HepG2 (cell line): ENCODE data around the gene HSP90AB1. TPM values are rescaled to one million over a fixed set of nuclear protein-coding genes. Genes with fewer than 3 reads are reported as not detected.

Experiments
- ARNTL ChIP-seq: sonication (generic); formaldehyde crosslinking; IDR thresholded peaks from 2 replicates; pipeline ENCODE4 v1.4.0; 2020; ENCODE audit warnings: mild to moderate bottlenecking, missing genetic modification reagents
- CAMTA2 ChIP-seq: sonication (generic); formaldehyde crosslinking; IDR thresholded peaks from 2 replicates; pipeline ENCODE4 v1.4.0; 2020; ENCODE audit warnings: mild to moderate bottlenecking, missing genetic modification reagents, borderline replicate concordance
- DRAP1 ChIP-seq: IDR thresholded peaks from 2 replicates; pipeline ENCODE4 v1.6.1; 2016; ENCODE audit warnings: missing genetic modification reagents, missing compliant biosample characterization
- FOXJ3 ChIP-seq: sonication (generic); formaldehyde crosslinking; IDR thresholded peaks from 2 replicates; pipeline ENCODE4 v1.4.0; 2020; ENCODE audit warnings: missing genetic modification reagents, mild to moderate bottlenecking, borderline replicate concordance
- HDAC1 ChIP-seq: sonication (generic); formaldehyde crosslinking; IDR thresholded peaks from 2 replicates; pipeline ENCODE4 v1.5.1; 2020; ENCODE audit warnings: mild to moderate bottlenecking, missing genetic modification reagents
- HMG20B ChIP-seq: conservative IDR thresholded peaks from 2 replicates; pipeline ENCODE4 v1.6.1; 2016; ENCODE audit warnings: missing genetic modification reagents, missing compliant biosample characterization
- KDM4B ChIP-seq: sonication (generic); formaldehyde crosslinking; IDR thresholded peaks from 2 replicates; pipeline ENCODE4 v1.4.0; 2020; ENCODE audit warnings: missing genetic modification reagents
- KMT2A ChIP-seq: sonication (generic); formaldehyde crosslinking; IDR thresholded peaks from 2 replicates; pipeline ENCODE4 v1.4.0; 2020; ENCODE audit warnings: missing genetic modification reagents
- MAX ChIP-seq: IDR thresholded peaks from 2 replicates; pipeline ENCODE4 v1.6.1; 2012; ENCODE audit warnings: inconsistent platforms
- PATZ1 ChIP-seq: sonication (generic); formaldehyde crosslinking; IDR thresholded peaks from 2 replicates; pipeline ENCODE4 v1.4.0; 2020; ENCODE audit warnings: missing genetic modification reagents
- PPARG ChIP-seq: conservative IDR thresholded peaks from 2 replicates; pipeline ENCODE4 v1.6.1; 2016; ENCODE audit warnings: missing biosample characterization, missing genetic modification reagents
- RAD51 ChIP-seq: fragments of 450-650 bp; IDR thresholded peaks from 2 replicates; pipeline ENCODE4 v1.6.1; 2016; ENCODE audit warnings: borderline replicate concordance
- SETDB1 ChIP-seq: sonication (generic); formaldehyde crosslinking; IDR thresholded peaks from 2 replicates; pipeline ENCODE4 v1.5.1; 2020; ENCODE audit warnings: missing genetic modification reagents, mild to moderate bottlenecking, borderline replicate concordance
- UBTF ChIP-seq: sonication (generic); formaldehyde crosslinking; IDR thresholded peaks from 2 replicates; pipeline ENCODE4 v1.4.0; 2020; ENCODE audit warnings: mild to moderate bottlenecking, missing genetic modification reagents
- YEATS2 ChIP-seq: sonication (generic); formaldehyde crosslinking; IDR thresholded peaks from 2 replicates; pipeline ENCODE4 v1.4.0; 2020; ENCODE audit warnings: missing genetic modification reagents, borderline replicate concordance
- YEATS4 ChIP-seq: sonication (generic); formaldehyde crosslinking; IDR thresholded peaks from 2 replicates; pipeline ENCODE4 v1.4.0; 2020; ENCODE audit warnings: missing genetic modification reagents, borderline replicate concordance
- ZNF292 ChIP-seq: sonication (generic); formaldehyde crosslinking; IDR thresholded peaks from 2 replicates; pipeline ENCODE4 v1.8.1; 2022; ENCODE audit warnings: mild to moderate bottlenecking, low read depth, missing genetic modification reagents, borderline replicate concordance
- ZNF3 ChIP-seq: IDR thresholded peaks from 2 replicates; pipeline ENCODE4 v1.7.0; 2017; ENCODE audit warnings: inconsistent platforms
- ZNF547 ChIP-seq: sonication (generic); formaldehyde crosslinking; IDR thresholded peaks from 2 replicates; pipeline ENCODE4 v1.5.1; 2020; ENCODE audit warnings: mild to moderate bottlenecking, missing genetic modification reagents
- ZNF564 ChIP-seq: sonication (generic); formaldehyde crosslinking; IDR thresholded peaks from 2 replicates; pipeline ENCODE4 v1.8.1; 2023; ENCODE audit warnings: mild to moderate bottlenecking, missing genetic modification reagents
- ZNF790 ChIP-seq: sonication (generic); formaldehyde crosslinking; IDR thresholded peaks from 2 replicates; pipeline ENCODE4 v1.8.0; 2022; ENCODE audit warnings: missing genetic modification reagents, mild to moderate bottlenecking, borderline replicate concordance
- ZSCAN5A ChIP-seq: sonication (generic); formaldehyde crosslinking; IDR thresholded peaks from 2 replicates; pipeline ENCODE4 v1.8.0; 2022; ENCODE audit warnings: mild to moderate bottlenecking, missing genetic modification reagents, borderline replicate concordance
- polyA plus RNA-seq, 8 experiments: library from polyadenylated mRNA; depleted of rRNA in 3 of 8; stranded (reverse) in 7 of 8; unstranded in 1 of 8; fragments of >200 nt; fragmentation: Illumina TruSeq in 4 of 8; extraction: Trizol in 4 of 8; gene quantifications; 2 replicates each; pipeline versions ENCODE4 v1.2.1 to v1.2.3, GENCODE V29; 2011 to 2016; ENCODE audit warnings: low read depth in 4 of 8, missing spikeins in 1 of 8, mixed read lengths in 1 of 8; ENCODE audit not compliant: insufficient read depth in 1 of 8
- total RNA-seq, 5 experiments: library from RNA; depleted of rRNA; stranded (reverse); fragments of >200 nt; fragmentation: Illumina TruSeq; extraction: Trizol; gene quantifications; 2 replicates each; pipeline ENCODE4 v1.2.3, GENCODE V29; 2016; ENCODE audit warnings: low read depth in 1 of 5

Gene HSP90AB1
- total and polyA plus RNA-seq, 2 of the 13 experiments (the other 11 are each of a cell fraction or from before 2014, with no cell fraction given): 1,325 to 1,472 TPM

- TF ChIP-seq RAD51 (no peak), FOXJ3 (CRISPR knock-in tag) (no peak), YEATS2 (CRISPR knock-in tag) (peak; percentile 92), PPARG (CRISPR knock-in tag) (0 out of 2 replicates have a peak, but pooled peaks have one; percentile 20), HDAC1 (no peak; the same call in 1 of the 2 replicates), UBTF (CRISPR knock-in tag) (peak; percentile 63), ARNTL (CRISPR knock-in tag) (no peak), YEATS4 (CRISPR knock-in tag) (peak; percentile 74; the same call in 1 of the 2 replicates), ZNF292 (CRISPR knock-in tag) (no peak), ZNF564 (CRISPR knock-in tag) (0 out of 2 replicates have a peak, but pooled peaks have one; percentile 17), DRAP1 (peak; percentile 30; the same call in 1 of the 2 replicates), HMG20B (CRISPR knock-in tag) (no peak), MAX (peak; percentile 97), ZNF3 (CRISPR knock-in tag) (no peak), PATZ1 (peak; percentile 93), ZSCAN5A (CRISPR knock-in tag) (no peak), ZNF547 (CRISPR knock-in tag) (no peak), CAMTA2 (CRISPR knock-in tag) (no peak), SETDB1 (no peak), KMT2A (CRISPR knock-in tag) (0 out of 2 replicates have a peak, but pooled peaks have one; percentile 18), KDM4B (CRISPR knock-in tag) (peak; percentile 20; the same call in 1 of the 2 replicates), ZNF790 (CRISPR knock-in tag) (0 out of 2 replicates have a peak, but pooled peaks have one; percentile 77)
These were observed 719 bp downstream of the HSP90AB1 start (continued) for GRCh38 chr6:44247338-44248302.
